H1 (cell line): Measurements from ENCODE around the gene RNF212. TPM values are rescaled to one million over a fixed set of nuclear protein-coding genes. Genes with fewer than 3 reads are reported as not detected.

Experiments used
- CTCF ChIA-PET: fragments of 300-600 bp; sonication (Branson Sonifier 250); formaldehyde crosslinking; loops from one replicate; lab custom pipeline; 2021; ENCODE audit not compliant: partially characterized antibody; lab: Charles Lee
- POLR2A ChIA-PET: fragments of 300-600 bp; sonication (Branson Sonifier 250); formaldehyde crosslinking; loops from one replicate; lab custom pipeline; 2021; ENCODE audit warnings: inconsistent platforms; ENCODE audit not compliant: partially characterized antibody; lab: Charles Lee
- DNase-seq, 2 experiments: peaks; one replicate each; pipeline versions ENCODE4 v3.0.0 to v3.0.0-alpha.2; 2010 to 2022; ENCODE audit warnings: low spot score in 2 of 2, low read depth in 1 of 2, mixed read lengths in 1 of 2
- FAIRE-seq: peaks from 2 replicates; lab custom pipeline; 2011; peaks lifted over from hg19 to GRCh38; lab: Jason Lieb, UNC
- H2AFZ ChIP-seq: 2 replicates; pipeline ENCODE4 v1.8.1; 2012; ENCODE audit warnings: low read length, inconsistent platforms
- H2AK5ac ChIP-seq: 2 replicates; pipeline ENCODE4 v1.6.1; 2013; ENCODE audit warnings: low read depth, low read length
- H2BK120ac ChIP-seq: replicated peaks from 2 replicates; pipeline ENCODE3; 2013; ENCODE audit warnings: low read depth, low read length, inconsistent platforms
- H2BK12ac ChIP-seq: 2 replicates; pipeline ENCODE4 v1.6.1; 2013; ENCODE audit warnings: low read depth, low read length
- H2BK15ac ChIP-seq: 2 replicates; pipeline ENCODE4 v1.6.1; 2013; ENCODE audit warnings: low read length
- H2BK20ac ChIP-seq: 2 replicates; pipeline ENCODE4 v1.6.1; 2013; ENCODE audit warnings: low read length
- H2BK5ac ChIP-seq: 2 replicates; pipeline ENCODE4 v1.6.1; 2013; ENCODE audit warnings: low read depth, low read length
- H3K14ac ChIP-seq: 2 replicates; pipeline ENCODE4 v1.6.1; 2013; ENCODE audit warnings: inconsistent platforms; ENCODE audit not compliant: insufficient read length
- H3K18ac ChIP-seq: 2 replicates; pipeline ENCODE4 v1.6.1; 2013; ENCODE audit warnings: low read length; ENCODE audit errors: extremely low read depth
- H3K23ac ChIP-seq: 2 replicates; pipeline ENCODE4 v1.6.1; 2013; ENCODE audit warnings: inconsistent platforms; ENCODE audit not compliant: insufficient read length
- H3K23me2 ChIP-seq: 2 replicates; pipeline ENCODE4 v1.6.1; 2013; ENCODE audit warnings: low read depth, low read length
- H3K27ac ChIP-seq: 2 replicates; pipeline ENCODE4 v1.6.1; 2011; ENCODE audit warnings: low read depth, low read length, inconsistent platforms
- H3K27me3 ChIP-seq, 4 experiments: replicated peaks in 1 of 4; 1 replicate in 1 of 4; 2 replicates in 3 of 4; pipeline versions ENCODE4 v1.6.1 to v1.8.1; 2011 to 2013; ENCODE audit warnings: low read length in 3 of 4, mild to moderate bottlenecking in 3 of 4, inconsistent platforms in 2 of 4, mixed read lengths in 2 of 4, moderate library complexity in 1 of 4; ENCODE audit not compliant: control insufficient read depth in 3 of 4, insufficient read depth in 3 of 4; ENCODE audit errors: extremely low read depth in 1 of 4
- H3K36me3 ChIP-seq, 4 experiments: 2 replicates each; pipeline versions ENCODE4 v1.6.1 to v1.8.1; 2011 to 2013; ENCODE audit warnings: mild to moderate bottlenecking in 4 of 4, low read length in 3 of 4, moderate library complexity in 2 of 4, control low read depth in 1 of 4, inconsistent platforms in 1 of 4; ENCODE audit not compliant: insufficient read depth in 4 of 4, control insufficient read depth in 2 of 4
- H3K4ac ChIP-seq: replicated peaks from 2 replicates; pipeline ENCODE3; 2013; ENCODE audit warnings: low read length, low read depth, mixed read lengths, inconsistent platforms; ENCODE audit not compliant: insufficient read length
- H3K4me1 ChIP-seq, 4 experiments: replicated peaks in 1 of 4; 1 replicate in 1 of 4; 2 replicates in 3 of 4; pipeline versions ENCODE4 v1.6.1 to v1.8.1; 2011 to 2013; ENCODE audit warnings: low read length in 3 of 4, inconsistent platforms in 2 of 4, mixed read lengths in 1 of 4; ENCODE audit not compliant: insufficient read depth in 4 of 4, control insufficient read depth in 3 of 4
- H3K4me2 ChIP-seq, 2 experiments: 2 replicates each; pipeline versions ENCODE4 v1.6.1 to v1.8.1; 2011 to 2013; ENCODE audit warnings: low read depth in 2 of 2, low read length in 2 of 2, control low read depth in 1 of 2, inconsistent platforms in 1 of 2, mild to moderate bottlenecking in 1 of 2; ENCODE audit not compliant: insufficient read depth in 1 of 2
- H3K4me3 ChIP-seq, 4 experiments: fragments of 200-600, 300-600 bp in 1 of 4; sonication (generic), shearing (Covaris generic), sonication (Bioruptor Twin) in 1 of 4; 2 replicates each; pipeline versions ENCODE4 v1.5.1 to v1.8.1; 2011 to 2016; ENCODE audit warnings: low read length in 4 of 4, low read depth in 3 of 4, control low read depth in 2 of 4, inconsistent platforms in 2 of 4, mild to moderate bottlenecking in 2 of 4, mixed read lengths in 1 of 4, moderate library complexity in 1 of 4; ENCODE audit not compliant: insufficient read depth in 2 of 4; ENCODE audit errors: extremely low read depth in 1 of 4
- H3K56ac ChIP-seq: replicated peaks from 2 replicates; pipeline ENCODE3; 2013; ENCODE audit warnings: low read depth, mild to moderate bottlenecking, mixed read lengths, low read length, inconsistent platforms; ENCODE audit not compliant: insufficient read length
- H3K79me1 ChIP-seq: 2 replicates; pipeline ENCODE4 v1.6.1; 2013; ENCODE audit warnings: low read depth, low read length, control low read depth
- H3K79me2 ChIP-seq, 2 experiments: 2 replicates each; pipeline versions ENCODE4 v1.6.1 to v1.8.1; 2012 to 2013; ENCODE audit warnings: low read length in 2 of 2, mild to moderate bottlenecking in 2 of 2, inconsistent platforms in 1 of 2; ENCODE audit not compliant: insufficient read depth in 2 of 2, control insufficient read depth in 1 of 2
- H3K9ac ChIP-seq, 4 experiments: replicated peaks in 1 of 4; 1 replicate in 1 of 4; 2 replicates in 3 of 4; pipeline versions ENCODE4 v1.6.1 to v1.8.1; 2011 to 2013; ENCODE audit warnings: low read depth in 3 of 4, low read length in 3 of 4, control low read depth in 2 of 4, mild to moderate bottlenecking in 2 of 4, moderate library complexity in 2 of 4, inconsistent platforms in 1 of 4; ENCODE audit errors: extremely low read depth in 1 of 4
- H3K9me3 ChIP-seq, 2 experiments: 2 replicates each; pipeline versions ENCODE4 v1.6.1 to v1.8.1; 2012 to 2013; ENCODE audit warnings: mild to moderate bottlenecking in 2 of 2, moderate library complexity in 2 of 2, control low read depth in 1 of 2, inconsistent platforms in 1 of 2, low read depth in 1 of 2, low read length in 1 of 2, mixed read lengths in 1 of 2; ENCODE audit not compliant: insufficient read depth in 2 of 2
- H4K20me1 ChIP-seq, 2 experiments: replicated peaks in 1 of 2; 2 replicates each; pipeline versions ENCODE3 to v1.8.1; 2011 to 2013; ENCODE audit warnings: inconsistent platforms in 2 of 2, low read length in 2 of 2, mild to moderate bottlenecking in 1 of 2; ENCODE audit not compliant: insufficient read depth in 2 of 2, control insufficient read depth in 1 of 2
- H4K5ac ChIP-seq: 2 replicates; pipeline ENCODE4 v1.6.1; 2013; ENCODE audit warnings: low read length, low read depth, mixed read lengths, inconsistent platforms; ENCODE audit not compliant: insufficient read length
- H4K8ac ChIP-seq: 2 replicates; pipeline ENCODE4 v1.8.0; 2013; ENCODE audit warnings: mild to moderate bottlenecking, moderate library complexity, low read length, inconsistent platforms; ENCODE audit not compliant: insufficient read depth; ENCODE audit errors: extremely low read depth
- H4K91ac ChIP-seq: replicated peaks from 2 replicates; pipeline ENCODE3; 2013; ENCODE audit warnings: low read length, mixed read lengths, inconsistent platforms; ENCODE audit not compliant: insufficient read length
- CHD2 ChIP-seq: IDR thresholded peaks from 2 replicates; pipeline ENCODE4 v1.6.1; 2012; ENCODE audit warnings: low read length, improper control_type of control experiment
- POU5F1 ChIP-seq: IDR thresholded peaks from 2 replicates; pipeline ENCODE4 v1.6.1; 2011; ENCODE audit warnings: low read depth, mild to moderate bottlenecking, low read length, moderate library complexity
- RNF2 ChIP-seq: fragments of 200-900, 300-1000 bp; sonication (generic); IDR thresholded peaks from 2 replicates; pipeline ENCODE4 v1.7.1; 2016; ENCODE audit warnings: borderline replicate concordance, low read depth, mild to moderate bottlenecking, antibody characterized with exemption, low read length; ENCODE audit not compliant: poor library complexity, severe bottlenecking; ENCODE audit errors: missing control alignments
- SRF ChIP-seq: IDR thresholded peaks from 2 replicates; pipeline ENCODE4 v1.6.1; 2011; ENCODE audit warnings: mild to moderate bottlenecking, low read depth, low read length, moderate library complexity
- TCF12 ChIP-seq: IDR thresholded peaks from 2 replicates; pipeline ENCODE4 v1.6.1; 2011; ENCODE audit warnings: low read depth, mild to moderate bottlenecking, low read length
- WGBS, 2 experiments: shearing (Covaris generic) in 1 of 2; methylation state at CpG; one replicate each; pipeline versions ENCODE4 v1.1.6 to v1.1.7; 2013 to 2015; ENCODE audit warnings: low lambda C conversion rate in 2 of 2, mixed read lengths in 2 of 2, inconsistent platforms in 1 of 2, low coverage in 1 of 2, missing lambda C conversion rate in 1 of 2; ENCODE audit not compliant: insufficient replicate concordance in 2 of 2, insufficient coverage in 1 of 2, insufficient read length in 1 of 2; ENCODE audit errors: extremely low coverage in 1 of 2, missing lambda C conversion rate in 1 of 2; 5-methylcytosine and 5-hydroxymethylcytosine counted together
- polyA plus RNA-seq, 7 experiments: library from polyadenylated mRNA; depleted of rRNA in 3 of 7; stranded (reverse) in 5 of 7; unstranded in 2 of 7; fragments of >200 nt in 5 of 7; fragments of 200-250 nt in 2 of 7; gene quantifications; 1 replicate in 5 of 7; 2 replicates in 1 of 7; 4 replicates in 1 of 7; pipeline versions ENCODE4 v1.2.1 to v1.2.3, GENCODE V29; 2011 to 2013; ENCODE audit warnings: missing spikeins in 2 of 7, mixed read lengths in 2 of 7
- total RNA-seq: library from RNA; stranded (reverse); fragmentation: NEBNext Ultra II Directional; extraction: Animal tissue kit (Norgen Biotek cat#: 25700); gene quantifications from 2 replicates; pipeline ENCODE4 v1.2.1, GENCODE V29; 2021

Gene RNF212
- total and polyA plus RNA-seq, 2 of the 8 experiments (the other 6 are each of a cell fraction or from before 2014, with no cell fraction given): 3.4 to 5.4 TPM

- no peak overlapping the region for H3K23ac ChIP-seq
- no peak overlapping the region for H4K5ac ChIP-seq
- ChIA-PET POLR2A (no interaction called here), CTCF (interaction anchor here (1.0 kb wide), 1 partner anchor 45 kb away, joined by 3 read pairs; no protein-coding TSS in a partner anchor)
- no peaks in the 10 kb centered on the region for H4K20me1 ChIP-seq
- H3K36me3 ChIP-seq: no peaks in the 10 kb centered on the region
- H3K79me2 ChIP-seq: no peaks in the 10 kb centered on the region
- H3K18ac ChIP-seq: no peak overlapping the region
- no peak overlapping the region for H3K27ac ChIP-seq
- H2BK20ac ChIP-seq: no peak overlapping the region
- no peak overlapping the region for H2BK12ac ChIP-seq
- FAIRE-seq (no peak), DNase-seq (no peak)
- no peak overlapping the region for H3K4me2 ChIP-seq
- no peak overlapping the region for H2AK5ac ChIP-seq
- H2BK120ac ChIP-seq: no peak overlapping the region
- peaks cover 0 to 9% of the 10 kb centered on the region in 2 experiments; a peak in 3 of 4 replicates for H3K9me3 ChIP-seq
- no peaks in the 10 kb centered on the region for H3K23me2 ChIP-seq
- H2AFZ ChIP-seq: no peak overlapping the region
- H3K79me1 ChIP-seq: no peaks in the 10 kb centered on the region
- TF ChIP-seq CHD2: no peak
- no peak for TF ChIP-seq POU5F1
- TF ChIP-seq RNF2: no peak
- no peak for TF ChIP-seq SRF
- no peak for TF ChIP-seq TCF12
- H2BK5ac ChIP-seq: no peak overlapping the region
- H4K91ac ChIP-seq: no peak overlapping the region
- H3K56ac ChIP-seq: no peak overlapping the region
- no peak overlapping the region for H3K14ac ChIP-seq
- H3K9ac ChIP-seq: no peak overlapping the region
- no peak overlapping the region for H2BK15ac ChIP-seq
- no peak overlapping the region for H3K4ac ChIP-seq
- no peak overlapping the region for H4K8ac ChIP-seq
- H3K4me3 ChIP-seq: no peak overlapping the region
- H3K27me3 ChIP-seq: peaks cover 0 to 3% (median 0%) of the 10 kb centered on the region in 4 experiments; a peak in 1 of 7 replicates
- 93% methylated on average over 8 of the region's 8 CpGs; no CpG with 5 or more reads in 1 of the 2 experiments for WGBS, 2 experiments
- H3K4me1 ChIP-seq: no peaks in the 10 kb centered on the region
These were observed 27.4 kb downstream of the RNF212 start for GRCh38 chr4:1086011-1086410.
